ENCODE results near the gene CHAC1. TPM values are rescaled to one million over a fixed set of nuclear protein-coding genes. Genes with fewer than 3 reads are reported as not detected.

Gene CHAC1
- total and polyA plus RNA-seq, 2 of the 13 experiments (the other 11 are each of a cell fraction or from before 2014, with no cell fraction given), result 0.44 TPM; not detected in 1

- TF ChIP-seq, protein P1, sequence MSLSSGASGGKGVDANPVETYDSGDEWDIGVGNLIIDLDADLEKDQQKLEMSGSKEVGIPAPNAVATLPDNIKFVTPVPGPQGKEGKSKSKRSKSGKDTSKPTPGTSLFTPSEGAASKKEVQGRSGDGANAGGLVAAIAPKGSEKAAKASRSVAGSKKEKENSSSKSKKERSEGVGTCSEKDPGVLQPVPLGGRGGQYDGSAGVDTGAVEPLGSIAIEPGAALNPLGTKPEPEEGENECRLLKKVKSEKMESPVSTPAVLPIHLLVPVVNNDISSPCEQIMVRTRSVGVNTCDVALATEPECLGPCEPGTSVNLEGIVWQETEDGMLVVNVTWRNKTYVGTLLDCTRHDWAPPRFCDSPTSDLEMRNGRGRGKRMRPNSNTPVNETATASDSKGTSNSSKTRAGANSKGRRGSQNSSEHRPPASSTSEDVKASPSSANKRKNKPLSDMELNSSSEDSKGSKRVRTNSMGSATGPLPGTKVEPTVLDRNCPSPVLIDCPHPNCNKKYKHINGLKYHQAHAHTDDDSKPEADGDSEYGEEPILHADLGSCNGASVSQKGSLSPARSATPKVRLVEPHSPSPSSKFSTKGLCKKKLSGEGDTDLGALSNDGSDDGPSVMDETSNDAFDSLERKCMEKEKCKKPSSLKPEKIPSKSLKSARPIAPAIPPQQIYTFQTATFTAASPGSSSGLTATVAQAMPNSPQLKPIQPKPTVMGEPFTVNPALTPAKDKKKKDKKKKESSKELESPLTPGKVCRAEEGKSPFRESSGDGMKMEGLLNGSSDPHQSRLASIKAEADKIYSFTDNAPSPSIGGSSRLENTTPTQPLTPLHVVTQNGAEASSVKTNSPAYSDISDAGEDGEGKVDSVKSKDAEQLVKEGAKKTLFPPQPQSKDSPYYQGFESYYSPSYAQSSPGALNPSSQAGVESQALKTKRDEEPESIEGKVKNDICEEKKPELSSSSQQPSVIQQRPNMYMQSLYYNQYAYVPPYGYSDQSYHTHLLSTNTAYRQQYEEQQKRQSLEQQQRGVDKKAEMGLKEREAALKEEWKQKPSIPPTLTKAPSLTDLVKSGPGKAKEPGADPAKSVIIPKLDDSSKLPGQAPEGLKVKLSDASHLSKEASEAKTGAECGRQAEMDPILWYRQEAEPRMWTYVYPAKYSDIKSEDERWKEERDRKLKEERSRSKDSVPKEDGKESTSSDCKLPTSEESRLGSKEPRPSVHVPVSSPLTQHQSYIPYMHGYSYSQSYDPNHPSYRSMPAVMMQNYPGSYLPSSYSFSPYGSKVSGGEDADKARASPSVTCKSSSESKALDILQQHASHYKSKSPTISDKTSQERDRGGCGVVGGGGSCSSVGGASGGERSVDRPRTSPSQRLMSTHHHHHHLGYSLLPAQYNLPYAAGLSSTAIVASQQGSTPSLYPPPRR (CRISPR knock-in tag; IDR thresholded peaks at IDR 0.05; ENCODE audit: borderline replicate concordance), result peak; percentile 80
- TF ChIP-seq HHEX (CRISPR knock-in tag; IDR thresholded peaks at IDR 0.05), result peak; percentile 96
- TF ChIP-seq ZNF572 (CRISPR knock-in tag; IDR thresholded peaks at IDR 0.05), result no peak
- TF ChIP-seq, protein P2, sequence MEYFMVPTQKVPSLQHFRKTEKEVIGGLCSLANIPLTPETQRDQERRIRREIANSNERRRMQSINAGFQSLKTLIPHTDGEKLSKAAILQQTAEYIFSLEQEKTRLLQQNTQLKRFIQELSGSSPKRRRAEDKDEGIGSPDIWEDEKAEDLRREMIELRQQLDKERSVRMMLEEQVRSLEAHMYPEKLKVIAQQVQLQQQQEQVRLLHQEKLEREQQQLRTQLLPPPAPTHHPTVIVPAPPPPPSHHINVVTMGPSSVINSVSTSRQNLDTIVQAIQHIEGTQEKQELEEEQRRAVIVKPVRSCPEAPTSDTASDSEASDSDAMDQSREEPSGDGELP (IDR thresholded peaks at IDR 0.05; ENCODE audit: borderline replicate concordance, low read depth), result no peak
- TF ChIP-seq, protein P3, sequence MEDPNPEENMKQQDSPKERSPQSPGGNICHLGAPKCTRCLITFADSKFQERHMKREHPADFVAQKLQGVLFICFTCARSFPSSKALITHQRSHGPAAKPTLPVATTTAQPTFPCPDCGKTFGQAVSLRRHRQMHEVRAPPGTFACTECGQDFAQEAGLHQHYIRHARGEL (CRISPR knock-in tag; IDR thresholded peaks at IDR 0.05), result no peak
- TF ChIP-seq AGO2 (optimal IDR thresholded peaks at IDR 0.05; ENCODE audit: low read depth, low read length), result no peak
- no peak for TF ChIP-seq ZNF10 (CRISPR knock-in tag; IDR thresholded peaks at IDR 0.05; ENCODE audit: borderline replicate concordance, low read depth)
- TF ChIP-seq TAF15 (IDR thresholded peaks at IDR 0.05; ENCODE audit: low read depth, low read length, poor library complexity, severe bottlenecking), result no peak
- TF ChIP-seq SRSF1 (optimal IDR thresholded peaks at IDR 0.05; ENCODE audit: low read depth, low read length), result no peak
- TF ChIP-seq, protein P4, sequence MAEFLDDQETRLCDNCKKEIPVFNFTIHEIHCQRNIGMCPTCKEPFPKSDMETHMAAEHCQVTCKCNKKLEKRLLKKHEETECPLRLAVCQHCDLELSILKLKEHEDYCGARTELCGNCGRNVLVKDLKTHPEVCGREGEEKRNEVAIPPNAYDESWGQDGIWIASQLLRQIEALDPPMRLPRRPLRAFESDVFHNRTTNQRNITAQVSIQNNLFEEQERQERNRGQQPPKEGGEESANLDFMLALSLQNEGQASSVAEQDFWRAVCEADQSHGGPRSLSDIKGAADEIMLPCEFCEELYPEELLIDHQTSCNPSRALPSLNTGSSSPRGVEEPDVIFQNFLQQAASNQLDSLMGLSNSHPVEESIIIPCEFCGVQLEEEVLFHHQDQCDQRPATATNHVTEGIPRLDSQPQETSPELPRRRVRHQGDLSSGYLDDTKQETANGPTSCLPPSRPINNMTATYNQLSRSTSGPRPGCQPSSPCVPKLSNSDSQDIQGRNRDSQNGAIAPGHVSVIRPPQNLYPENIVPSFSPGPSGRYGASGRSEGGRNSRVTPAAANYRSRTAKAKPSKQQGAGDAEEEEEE (CRISPR knock-in tag; IDR thresholded peaks at IDR 0.05; ENCODE audit: borderline replicate concordance), result no peak
- TF ChIP-seq ZNF337 (CRISPR knock-in tag; IDR thresholded peaks at IDR 0.05; ENCODE audit: borderline replicate concordance, low read depth), result no peak
- no peak for TF ChIP-seq ZC3H4 (CRISPR knock-in tag; IDR thresholded peaks at IDR 0.05; ENCODE audit: borderline replicate concordance)
- no peak for TF ChIP-seq MLLT10 (CRISPR knock-in tag; IDR thresholded peaks at IDR 0.05)
- no peak for TF ChIP-seq ZNF441 (CRISPR knock-in tag; IDR thresholded peaks at IDR 0.05; ENCODE audit: borderline replicate concordance)
- peak; percentile 98 for TF ChIP-seq TBX3 (IDR thresholded peaks at IDR 0.05; ENCODE audit: borderline replicate concordance)
- no peak for TF ChIP-seq ZFP36L1 (CRISPR knock-in tag; IDR thresholded peaks at IDR 0.05)
- TF ChIP-seq, protein P5, sequence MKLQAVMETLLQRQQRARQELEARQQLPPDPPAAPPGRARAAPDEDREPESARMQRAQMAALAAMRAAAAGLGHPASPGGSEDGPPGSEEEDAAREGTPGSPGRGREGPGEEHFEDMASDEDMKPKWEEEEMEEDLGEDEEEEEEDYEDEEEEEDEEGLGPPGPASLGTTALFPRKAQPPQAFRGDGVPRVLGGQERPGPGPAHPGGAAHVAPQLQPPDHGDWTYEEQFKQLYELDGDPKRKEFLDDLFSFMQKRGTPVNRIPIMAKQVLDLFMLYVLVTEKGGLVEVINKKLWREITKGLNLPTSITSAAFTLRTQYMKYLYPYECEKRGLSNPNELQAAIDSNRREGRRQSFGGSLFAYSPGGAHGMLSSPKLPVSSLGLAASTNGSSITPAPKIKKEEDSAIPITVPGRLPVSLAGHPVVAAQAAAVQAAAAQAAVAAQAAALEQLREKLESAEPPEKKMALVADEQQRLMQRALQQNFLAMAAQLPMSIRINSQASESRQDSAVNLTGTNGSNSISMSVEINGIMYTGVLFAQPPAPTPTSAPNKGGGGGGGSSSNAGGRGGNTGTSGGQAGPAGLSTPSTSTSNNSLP (IDR thresholded peaks at IDR 0.05; ENCODE audit: low read depth, low read length), result 0 out of 2 replicates have a peak, but pooled peaks have one; percentile 10
- no peak for TF ChIP-seq MED1 (CRISPR knock-in tag; IDR thresholded peaks at IDR 0.05)
- TF ChIP-seq, protein P6, sequence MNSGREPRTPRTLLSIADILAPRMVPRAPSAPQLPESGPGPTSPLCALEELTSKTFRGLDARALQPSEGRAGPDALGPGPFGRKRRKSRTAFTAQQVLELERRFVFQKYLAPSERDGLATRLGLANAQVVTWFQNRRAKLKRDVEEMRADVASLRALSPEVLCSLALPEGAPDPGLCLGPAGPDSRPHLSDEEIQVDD (CRISPR knock-in tag; IDR thresholded peaks at IDR 0.05; ENCODE audit: borderline replicate concordance), result no peak
Measured at GRCh38 chr15:40944510-40945296, 8.6 kb upstream of the CHAC1 start (continued).
